Measurements from ENCODE around the gene DNASE2.

Gene DNASE2

DNA sequence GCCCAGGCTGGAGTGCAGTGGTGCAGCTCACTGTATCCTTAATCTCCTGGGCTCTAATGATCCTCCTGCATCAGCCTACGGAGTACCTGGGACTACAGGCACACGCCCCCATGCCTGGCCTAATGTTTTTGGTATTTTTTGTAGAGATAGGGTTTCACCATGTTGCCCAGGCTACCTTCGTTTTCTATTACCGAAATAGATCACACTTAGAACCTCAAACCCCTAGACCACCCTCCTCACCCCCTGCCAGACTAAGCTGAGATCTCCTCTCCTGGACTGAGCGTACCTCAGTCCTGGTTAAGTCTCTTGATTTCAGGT lies 5.4 kb upstream of the DNASE2 start:
- no peak for DNase-seq

DNA sequence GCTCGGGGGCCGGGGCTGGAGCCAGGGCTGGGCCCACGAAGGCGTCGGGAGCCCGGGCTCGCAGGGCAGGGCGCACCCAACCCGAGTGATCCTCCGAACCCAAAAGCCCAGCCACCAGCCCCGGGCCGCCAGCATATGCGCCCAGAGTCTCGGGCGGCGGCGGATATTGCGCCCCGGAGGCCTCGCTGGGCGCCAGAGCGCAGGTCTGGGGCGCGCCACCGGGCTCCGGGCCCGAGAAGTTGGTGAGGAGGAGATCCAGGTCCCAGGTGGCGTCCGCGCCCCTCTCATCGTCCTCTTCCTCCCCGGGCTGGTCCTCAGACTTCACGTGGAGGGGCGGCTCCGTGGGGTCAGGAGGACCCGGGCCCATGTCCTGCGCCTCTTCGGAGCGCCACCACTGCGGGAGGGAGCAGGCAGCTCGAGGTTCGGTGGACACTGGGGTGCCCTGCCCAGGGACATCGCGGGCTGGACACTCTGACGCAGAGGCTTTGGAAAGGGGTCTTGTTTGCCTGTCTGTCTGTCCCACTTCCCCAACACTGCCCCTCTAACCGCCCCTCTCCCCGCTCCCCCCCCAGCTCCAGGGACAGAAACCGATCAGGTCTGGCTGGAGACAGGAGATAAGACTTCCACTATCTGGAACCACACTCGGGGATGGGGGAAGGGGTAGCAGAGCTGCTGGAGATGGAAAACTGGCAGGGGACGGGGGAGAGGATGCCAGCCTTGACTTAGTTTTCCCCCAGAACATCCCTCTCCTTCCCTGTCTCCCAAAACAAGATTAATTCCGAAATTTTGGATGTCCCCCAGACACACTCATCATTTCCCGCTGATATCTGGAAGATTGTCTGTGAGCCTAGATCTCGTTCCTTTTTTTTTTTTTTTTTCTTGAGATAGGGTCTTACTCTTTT lies 4.8 kb upstream of the DNASE2 start:
- no peak for DNase-seq

DNA sequence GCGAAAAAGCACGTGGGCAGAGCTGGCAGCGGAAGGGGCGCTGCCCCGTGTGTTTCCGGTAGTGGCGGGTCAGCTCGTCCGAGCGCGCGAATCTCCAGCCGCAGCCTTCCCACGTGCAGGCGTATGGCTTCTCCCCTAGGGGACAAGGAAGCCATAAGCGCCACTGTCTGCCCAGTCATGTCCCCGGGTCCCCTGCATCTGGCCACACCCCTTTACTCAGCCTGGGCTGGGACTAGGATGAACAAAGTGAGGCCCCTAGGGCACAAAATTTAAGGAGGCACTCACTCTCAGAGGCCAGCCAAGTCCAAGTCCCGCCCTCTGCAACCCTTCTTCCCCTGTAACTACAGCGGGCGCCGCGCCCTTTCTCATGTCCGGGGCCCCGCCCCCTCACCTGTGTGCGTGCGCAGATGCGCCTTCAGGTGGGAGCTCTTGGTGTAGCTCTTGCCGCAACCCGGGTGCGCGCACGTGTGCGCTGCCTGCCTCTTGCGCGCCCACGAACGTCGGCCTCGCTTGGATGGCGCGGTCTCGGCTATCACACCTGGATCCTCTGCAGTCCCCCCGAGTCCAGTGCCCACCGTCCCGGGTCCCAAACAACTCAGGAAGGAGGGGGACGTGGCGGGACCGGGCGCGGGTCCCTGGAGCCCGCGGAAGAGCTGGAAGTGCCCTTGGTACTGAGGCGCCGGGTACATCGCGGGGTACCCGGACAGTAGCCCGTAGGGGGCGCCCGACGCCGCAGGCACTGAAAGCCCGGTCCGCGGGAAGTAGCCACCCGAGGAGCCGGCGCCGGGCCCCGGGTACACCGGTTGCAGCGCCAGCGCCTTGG lies 3.9 kb upstream of the DNASE2 start:
- peak; percentile 77 for DNase-seq

DNA sequence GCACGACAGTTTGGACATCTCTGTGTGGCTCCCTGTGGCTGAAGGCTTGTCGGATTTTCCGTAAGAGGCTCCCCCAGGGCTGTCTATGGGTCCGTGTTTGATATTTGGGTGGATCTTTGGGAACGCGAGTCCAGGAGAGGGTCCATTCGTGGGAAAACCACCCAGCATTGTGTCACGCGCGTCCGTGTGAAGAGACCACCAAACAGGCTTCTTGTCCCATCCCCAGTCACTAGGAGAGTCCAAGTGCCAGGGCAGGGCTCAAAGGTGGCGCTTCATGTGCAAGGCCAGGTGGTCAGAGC lies 3.3 kb upstream of the DNASE2 start:
- DNase-seq = no peak

DNA sequence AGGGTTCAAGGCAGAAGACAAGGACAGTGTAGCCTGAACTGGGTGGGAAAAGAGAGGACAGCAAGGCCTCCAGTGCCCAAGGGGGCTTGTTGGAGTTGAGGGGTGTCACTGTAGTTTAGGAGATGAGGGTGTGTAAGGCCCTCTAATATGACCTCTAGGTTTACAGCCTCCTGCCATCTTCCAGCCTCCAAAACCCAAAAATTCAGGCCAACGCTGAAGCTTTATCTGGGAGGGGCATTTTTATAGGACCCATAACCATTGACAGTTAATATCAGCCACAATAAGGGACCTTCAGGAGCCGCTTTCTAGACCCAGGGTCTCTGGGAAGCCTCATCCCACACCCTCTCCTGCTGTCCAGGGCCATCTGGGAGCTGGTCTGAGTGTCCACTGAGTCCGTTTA lies 3.0 kb upstream of the DNASE2 start:
- DNase-seq = no peak

DNA sequence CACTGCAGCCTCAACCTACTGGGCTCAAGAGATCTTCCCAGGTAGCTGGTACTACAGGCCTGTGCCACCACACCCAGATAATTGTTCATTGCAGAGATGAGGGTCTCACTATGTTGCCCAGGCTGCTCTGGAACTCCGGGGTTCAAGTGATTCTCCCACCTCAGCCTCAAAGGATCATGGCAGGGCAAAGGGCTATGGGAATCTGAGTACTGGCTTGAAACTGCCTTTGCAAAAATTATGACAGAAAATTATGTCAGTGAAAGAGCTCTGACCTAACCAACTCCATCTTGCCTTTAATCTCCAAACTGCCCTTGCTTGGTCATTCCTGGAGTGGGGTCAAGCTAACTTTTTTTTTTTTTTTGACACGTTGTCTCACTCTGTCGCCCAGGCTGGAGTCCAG lies 1.3 kb upstream of the DNASE2 start:
- DNase-seq = no peak

DNA sequence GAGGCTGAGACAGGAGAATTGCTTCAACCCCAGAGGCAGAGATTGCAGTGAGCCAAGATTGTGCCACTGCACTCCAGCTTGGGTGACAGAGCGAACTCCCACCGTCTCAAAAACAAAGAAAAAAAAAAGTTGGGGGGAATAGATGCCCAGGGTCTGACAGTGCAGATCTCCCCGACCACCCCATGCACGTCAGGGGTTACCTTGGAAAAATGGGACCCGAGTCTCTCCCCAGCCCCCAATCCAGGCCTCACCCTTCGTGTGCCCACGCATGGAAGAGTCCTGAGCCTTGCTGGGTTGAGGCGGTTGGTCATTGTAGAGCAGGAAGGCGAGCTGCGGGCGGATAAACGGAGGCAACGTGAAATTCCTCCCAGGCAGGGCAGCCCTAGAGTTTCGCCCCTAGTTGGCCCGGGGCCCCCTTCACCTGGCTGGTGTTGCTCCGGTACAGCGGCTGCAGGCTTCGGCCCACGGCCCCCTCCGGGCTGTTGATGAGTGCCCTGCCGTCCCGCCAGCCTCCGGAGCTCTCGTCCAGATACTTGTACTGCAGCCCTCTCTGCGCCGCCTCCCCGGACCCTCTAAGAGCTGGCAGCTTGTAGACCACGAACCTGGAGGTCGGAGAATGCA lies 588 bp downstream of the DNASE2 start:
- DNase-seq = no peak

DNA sequence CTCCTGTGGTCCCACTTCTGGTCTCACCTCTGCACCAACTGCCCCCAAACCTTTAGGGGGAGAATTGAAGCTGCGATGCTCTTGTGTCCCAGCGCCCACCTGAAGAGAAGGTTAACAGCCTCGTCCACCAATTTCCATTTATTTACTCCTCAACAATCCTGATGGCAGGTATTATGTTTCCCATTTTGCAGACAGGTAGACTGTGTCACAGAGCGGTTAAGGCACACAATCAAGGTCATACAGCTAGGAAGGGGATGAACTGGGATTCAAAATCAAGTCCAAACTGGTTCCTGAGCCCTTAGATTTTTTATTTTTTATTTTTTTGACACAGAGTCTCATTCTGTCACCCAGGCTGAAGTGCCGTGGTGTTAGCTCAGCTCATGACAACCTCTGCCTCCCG lies 6.2 kb downstream of the DNASE2 start:
- no peak for DNase-seq

DNA sequence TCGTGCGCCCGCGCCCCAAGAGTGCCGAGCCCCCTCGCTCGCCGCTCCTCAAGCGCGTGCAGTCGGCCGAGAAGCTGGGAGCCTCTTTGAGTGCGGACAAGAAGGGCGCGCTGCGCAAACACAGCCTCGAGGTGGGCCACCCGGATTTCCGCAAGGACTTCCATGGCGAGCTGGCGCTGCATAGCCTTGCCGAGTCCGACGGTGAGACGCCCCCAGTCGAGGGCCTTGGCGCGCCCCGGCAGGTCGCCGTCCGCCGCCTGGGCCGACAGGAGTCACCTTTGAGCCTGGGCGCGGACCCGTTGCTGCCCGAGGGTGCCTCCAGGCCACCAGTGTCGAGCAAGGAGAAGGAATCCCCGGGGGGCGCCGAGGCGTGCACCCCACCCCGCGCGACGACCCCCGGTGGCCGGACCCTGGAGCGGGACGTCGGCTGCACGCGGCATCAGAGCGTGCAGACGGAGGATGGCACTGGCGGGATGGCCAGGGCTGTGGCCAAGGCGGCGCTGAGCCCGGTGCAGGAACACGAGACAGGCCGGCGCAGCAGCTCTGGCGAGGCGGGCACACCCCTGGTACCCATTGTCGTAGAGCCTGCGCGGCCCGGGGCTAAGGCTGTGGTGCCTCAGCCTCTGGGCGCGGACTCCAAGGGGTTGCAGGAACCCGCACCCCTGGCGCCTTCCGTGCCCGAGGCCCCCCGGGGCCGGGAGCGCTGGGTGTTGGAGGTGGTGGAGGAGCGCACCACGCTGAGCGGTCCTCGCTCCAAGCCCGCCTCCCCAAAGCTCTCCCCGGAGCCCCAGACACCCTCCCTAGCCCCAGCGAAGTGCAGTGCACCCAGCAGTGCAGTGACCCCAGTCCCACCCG lies 7.1 kb downstream of the DNASE2 start:
- no peak for DNase-seq

DNA sequence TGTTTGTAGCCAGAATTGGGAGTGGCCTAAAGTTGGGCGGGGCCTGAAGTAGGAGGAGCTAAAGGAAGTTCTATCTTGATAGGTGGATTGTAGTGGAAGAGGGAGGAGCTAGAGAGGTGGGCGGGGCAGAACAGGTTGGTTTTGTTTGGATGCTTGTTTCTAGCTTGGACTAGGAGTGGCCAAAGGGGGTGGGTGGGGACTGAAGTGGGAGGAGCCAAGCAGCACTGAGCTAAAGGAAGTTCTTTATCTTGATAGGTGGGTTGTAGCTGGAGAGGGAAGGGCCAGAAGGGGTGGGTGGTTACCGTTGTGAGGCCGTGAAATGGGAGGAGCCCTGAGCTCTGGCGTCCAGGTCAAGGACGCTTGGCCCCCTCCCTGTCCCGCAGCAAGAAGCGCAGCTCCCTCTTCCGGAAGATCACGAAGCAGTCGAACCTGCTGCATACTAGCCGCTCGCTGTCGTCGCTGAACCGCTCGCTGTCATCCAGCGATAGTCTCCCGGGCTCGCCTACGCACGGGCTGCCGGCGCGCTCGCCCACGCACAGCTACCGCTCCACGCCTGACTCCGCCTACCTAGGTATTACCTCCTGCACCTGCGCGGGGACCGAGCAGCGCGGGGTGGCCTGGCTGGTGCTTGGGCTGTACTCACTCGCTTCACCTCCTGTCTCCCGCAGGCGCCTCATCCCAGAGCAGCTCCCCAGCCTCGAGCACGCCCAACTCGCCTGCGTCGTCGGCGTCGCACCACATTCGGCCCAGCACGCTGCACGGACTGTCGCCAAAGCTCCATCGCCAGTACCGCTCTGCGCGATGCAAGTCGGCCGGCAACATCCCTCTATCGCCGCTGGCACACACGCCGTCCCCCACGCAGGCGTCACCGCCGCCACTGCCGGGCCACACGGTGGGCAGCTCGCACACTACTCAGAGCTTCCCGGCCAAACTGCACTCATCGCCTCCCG lies 8.0 kb downstream of the DNASE2 start:
- DNase-seq = no peak

DNA sequence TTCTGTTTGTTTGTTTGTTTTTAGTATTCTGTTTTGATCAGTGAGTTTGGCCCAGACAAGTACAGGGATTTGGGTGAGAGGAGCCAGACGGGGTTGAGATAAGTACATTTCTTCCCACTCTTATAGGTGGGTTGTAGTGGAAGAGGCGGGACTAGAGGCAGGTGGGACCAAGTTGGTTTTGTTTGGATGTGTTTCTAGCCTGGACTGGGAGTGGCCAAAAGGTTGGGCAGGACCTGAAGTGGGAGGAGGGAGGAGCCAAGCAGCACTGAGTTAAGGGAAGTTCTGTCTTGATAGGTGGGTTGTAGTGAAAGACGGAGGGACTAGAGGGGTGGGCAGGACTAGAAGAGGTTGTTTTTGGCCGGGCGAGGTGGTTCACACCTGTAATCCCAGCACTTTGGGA lies 9.0 kb downstream of the DNASE2 start:
- DNase-seq = no peak

DNA sequence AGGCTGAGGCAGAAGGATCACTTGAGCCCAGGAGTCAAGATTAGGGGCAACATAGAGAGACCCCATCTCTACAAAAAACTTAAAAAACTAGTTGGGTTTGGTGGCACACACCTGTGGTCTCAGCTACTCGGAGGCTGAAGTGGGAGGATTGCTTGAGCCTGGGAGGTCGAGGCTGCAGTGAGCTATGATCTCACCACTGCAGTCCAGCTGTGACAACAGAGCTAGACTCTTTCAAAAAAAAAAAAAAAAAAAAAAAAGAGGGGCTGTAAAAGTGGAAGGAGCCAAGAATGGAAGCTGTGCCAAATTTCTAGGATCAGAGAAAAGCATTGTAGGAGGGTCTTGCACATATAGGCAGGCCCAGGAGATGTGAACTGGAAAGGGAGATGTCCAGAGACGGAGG lies 9.6 kb downstream of the DNASE2 start:
- DNase-seq = no peak

DNA sequence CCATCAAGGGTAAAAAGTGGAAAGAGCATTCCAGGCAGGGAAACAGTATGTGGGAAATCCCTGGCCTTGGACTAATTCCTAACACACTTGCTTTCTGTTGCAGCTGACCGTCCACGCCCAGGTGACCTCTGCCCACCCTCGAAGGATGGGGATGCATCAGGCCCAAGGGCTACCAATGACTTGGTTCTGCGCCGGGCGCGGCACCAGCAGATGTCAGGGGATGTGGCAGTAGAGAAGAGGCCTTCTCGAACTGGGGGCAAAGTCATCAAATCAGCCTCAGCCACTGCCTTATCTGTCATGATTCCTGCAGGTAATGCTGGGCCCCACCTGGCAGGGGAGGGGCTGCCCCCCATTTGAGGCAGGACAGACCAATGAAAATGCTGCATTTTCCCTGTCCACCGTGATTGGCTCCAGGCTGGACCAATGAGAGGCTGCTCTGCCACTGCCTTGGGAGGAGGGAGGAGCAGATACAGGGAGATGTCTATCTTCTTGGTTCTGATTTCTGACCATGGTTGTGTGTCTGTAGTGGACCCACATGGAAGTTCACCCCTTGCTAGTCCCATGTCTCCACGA lies 12.6 kb downstream of the DNASE2 start:
- DNase-seq = no peak

DNA sequence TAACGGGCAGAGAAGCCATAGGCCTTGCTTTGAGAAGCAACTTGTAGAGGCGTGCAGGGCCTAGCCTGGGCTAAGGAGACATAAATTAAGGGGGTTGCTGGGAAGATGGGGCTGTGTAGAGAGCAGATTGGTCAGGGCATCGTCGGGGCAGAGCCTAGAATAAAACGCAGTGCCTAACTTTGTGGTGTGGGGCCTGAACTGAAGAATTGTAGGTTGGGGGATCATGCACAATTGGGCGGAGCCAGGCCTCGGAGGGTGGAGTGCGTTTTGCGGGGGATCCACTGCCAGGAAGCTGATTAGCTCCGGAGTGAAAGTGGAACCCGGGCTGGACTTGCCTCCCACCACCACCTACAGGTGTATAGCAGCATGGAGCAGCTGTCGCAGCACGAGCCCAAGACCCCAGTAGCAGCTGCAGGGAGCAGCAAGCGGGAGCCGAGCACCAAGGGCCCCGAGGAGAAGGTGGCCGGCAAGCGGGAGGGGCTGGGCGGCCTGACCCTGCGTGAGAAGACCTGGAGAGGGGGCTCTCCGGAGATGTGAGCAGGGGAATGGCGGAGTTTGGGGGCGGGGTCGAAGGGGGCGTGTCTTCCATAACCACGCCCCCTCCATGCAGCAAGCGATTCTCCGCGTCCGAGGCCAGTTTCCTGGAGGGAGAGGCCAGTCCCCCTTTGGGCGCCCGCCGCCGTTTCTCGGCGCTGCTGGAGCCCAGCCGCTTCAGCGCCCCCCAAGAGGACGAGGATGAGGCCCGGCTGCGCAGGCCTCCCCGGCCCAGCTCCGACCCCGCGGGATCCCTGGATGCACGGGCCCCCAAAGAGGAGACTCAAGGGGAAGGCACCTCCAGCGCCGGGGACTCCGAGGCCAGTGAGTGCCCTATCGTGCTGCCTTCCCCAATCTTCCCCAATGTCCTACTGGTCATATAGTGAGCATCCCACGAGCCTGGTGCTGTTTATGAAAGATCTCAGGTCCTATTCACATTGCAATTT lies 13.8 kb downstream of the DNASE2 start:
- peak; percentile 58 for DNase-seq

DNA sequence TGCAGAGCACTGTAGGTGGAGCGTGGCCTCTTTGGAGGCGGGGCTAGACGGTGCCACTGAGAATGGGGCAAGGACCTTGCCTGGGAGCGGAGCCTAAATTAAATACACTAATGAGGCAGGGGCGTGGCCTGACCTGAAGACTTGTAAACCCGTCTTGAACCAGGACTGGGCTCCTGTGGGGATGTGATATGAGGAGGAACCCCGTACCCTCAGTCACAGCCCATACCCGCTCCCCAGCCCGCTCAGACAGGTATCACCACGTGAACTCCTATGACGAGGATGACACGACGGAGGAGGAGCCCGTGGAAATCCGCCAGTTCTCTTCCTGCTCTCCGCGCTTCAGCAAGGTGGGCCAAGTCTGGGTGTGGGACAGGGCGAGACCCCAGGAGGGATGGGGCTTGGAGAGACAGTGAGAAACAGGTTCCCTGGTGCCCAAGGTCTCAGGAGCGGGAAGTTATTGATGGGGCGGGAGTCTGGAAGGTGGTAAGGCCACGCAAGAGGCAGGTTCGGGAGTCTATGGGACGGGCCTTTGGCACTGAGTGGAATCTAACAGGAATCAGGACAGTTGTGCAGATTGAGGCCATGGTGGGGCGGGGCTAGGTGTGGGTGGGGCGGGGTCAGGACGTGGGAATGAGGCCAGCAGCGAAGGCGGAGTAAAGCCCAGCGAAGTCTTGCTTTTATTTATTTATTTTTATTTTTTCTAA lies 14.7 kb downstream of the DNASE2 start:
- no peak for DNase-seq

DNA sequence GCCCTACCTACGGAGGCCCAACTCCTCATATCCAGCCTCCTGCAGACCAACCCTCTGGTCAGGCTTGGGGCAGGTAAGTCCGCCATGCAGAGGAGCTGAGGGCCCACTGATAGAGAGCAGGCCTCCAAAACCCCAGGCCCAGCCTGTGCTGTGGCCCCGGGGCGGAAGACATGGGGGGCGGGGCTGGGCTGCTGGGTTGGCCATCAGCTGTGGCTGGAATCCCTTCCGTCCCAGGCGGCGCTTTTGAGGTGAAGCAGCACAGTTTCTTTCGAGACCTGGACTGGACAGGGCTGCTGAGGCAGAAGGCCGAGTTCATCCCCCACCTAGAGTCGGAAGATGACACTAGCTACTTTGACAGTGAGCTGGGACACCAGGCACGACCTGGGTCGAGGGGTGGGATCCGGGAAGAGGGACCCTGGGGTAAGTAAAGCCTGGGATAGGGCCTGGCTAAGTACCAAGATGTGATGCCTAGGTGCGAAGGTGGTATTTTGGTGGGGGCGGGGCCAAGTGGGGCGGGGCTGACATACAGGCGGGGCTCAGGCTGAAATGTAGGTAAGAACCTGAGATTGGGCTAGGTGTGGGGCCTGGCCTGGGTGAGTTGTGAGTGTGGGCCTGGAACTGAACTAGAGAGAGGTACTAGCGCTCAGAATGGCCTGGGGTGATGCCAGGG lies 15.4 kb downstream of the DNASE2 start:
- DNase-seq = no peak

DNA sequence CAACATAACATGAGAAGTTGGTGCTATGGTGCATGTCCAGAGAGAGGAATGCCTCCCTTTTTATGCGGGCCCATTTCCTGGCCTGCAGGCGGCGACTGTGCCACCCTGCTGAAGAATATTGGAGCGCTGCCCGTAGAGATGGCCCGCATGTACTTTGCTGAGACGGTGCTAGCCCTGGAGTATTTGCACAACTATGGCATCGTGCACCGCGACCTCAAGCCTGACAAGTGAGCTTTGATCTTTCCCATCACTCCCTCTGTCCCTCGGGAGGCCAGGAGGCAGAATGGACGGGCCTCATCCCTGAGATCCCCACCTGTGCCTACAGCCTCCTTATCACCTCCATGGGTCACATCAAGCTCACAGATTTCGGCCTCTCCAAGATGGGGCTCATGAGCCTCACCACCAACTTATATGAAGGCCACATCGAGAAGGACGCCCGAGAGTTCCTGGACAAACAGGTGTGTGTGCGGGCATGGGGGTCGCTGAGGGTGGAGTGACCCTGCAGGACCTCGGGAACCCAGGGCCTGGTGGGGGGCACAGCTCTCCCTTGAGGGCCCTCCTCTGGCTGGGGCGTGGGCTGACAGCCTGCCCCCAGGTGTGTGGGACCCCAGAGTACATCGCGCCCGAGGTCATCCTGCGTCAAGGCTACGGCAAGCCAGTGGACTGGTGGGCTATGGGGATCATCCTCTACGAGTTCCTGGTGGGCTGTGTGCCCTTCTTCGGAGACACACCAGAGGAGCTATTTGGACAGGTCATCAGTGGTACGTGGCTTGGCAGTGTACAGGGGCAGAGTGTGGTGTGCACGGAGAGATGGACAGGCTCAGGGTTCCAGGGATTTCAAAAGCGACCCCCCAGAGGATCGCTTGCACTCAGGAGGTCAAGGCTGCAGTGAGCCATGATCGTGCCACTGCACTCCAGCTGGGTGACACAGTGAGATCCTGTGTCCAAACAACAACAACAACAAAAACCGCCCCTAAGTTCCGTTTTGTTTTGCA lies 16.2 kb downstream of the DNASE2 start:
- DNase-seq = no peak

DNA sequence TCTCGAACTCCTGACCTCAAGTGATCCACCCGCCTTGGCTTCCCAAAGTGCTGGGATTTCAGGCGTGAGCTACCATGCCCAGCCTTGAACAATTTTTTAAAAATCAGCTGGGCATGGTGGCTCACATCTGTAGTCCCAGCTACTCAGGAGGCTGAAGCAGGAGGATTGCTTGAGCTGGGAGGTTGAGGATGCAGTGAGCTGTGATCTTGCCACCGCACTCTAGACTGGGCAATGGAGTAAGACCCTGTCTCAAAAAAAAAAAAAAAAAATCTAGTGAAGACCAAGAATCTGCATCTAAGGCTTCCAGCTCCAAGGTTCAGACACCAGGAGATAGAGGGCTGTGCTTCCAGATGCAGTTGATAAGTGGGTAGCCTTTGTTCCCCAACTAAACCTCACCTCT lies 17.1 kb downstream of the DNASE2 start:
- no peak for DNase-seq

Measured in activated CD4-positive, alpha-beta T cell treated with anti-CD3 and anti-CD28 coated beads for 1 hour (primary cell).